ENCODE results near the gene NRXN3.

DNA sequence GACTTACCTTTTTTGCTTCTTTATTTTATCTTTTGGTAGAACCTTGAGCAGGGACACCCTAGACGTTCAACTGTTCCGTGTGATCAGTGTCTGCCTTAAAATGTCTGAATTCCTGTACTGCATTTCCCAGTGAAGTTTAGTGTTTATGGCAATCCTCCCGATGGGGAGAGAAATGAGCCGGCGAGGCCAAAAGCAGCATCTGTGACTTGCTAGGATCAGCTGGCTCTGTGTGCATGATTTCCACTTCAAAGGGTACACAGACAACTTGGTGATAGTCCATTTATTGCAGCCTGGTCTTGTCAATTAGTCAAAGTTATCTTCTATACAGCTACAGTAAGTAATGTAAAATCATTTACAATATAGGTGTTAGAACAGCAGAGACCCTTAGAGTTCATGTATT, 1272.6 kb downstream of the NRXN3 start:
- TF ChIP-seq POLR2A (IDR thresholded peaks at IDR 0.05), result no peak
- TF ChIP-seq, protein P1, sequence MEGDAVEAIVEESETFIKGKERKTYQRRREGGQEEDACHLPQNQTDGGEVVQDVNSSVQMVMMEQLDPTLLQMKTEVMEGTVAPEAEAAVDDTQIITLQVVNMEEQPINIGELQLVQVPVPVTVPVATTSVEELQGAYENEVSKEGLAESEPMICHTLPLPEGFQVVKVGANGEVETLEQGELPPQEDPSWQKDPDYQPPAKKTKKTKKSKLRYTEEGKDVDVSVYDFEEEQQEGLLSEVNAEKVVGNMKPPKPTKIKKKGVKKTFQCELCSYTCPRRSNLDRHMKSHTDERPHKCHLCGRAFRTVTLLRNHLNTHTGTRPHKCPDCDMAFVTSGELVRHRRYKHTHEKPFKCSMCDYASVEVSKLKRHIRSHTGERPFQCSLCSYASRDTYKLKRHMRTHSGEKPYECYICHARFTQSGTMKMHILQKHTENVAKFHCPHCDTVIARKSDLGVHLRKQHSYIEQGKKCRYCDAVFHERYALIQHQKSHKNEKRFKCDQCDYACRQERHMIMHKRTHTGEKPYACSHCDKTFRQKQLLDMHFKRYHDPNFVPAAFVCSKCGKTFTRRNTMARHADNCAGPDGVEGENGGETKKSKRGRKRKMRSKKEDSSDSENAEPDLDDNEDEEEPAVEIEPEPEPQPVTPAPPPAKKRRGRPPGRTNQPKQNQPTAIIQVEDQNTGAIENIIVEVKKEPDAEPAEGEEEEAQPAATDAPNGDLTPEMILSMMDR (IDR thresholded peaks at IDR 0.05), result no peak
